HL-60 (cell line): ENCODE measurements around the gene VPS18.

Experiments used
- DNase-seq, 2 experiments: peaks; one replicate each; pipeline ENCODE4 v3.0.0-alpha.2; 2010 to 2020; ENCODE audit warnings: low read depth in 1 of 2, low spot score in 1 of 2
- H3K27ac ChIP-seq: fragments of 250-450 bp; sonication (Bioruptor Pico); replicated peaks from 2 replicates; pipeline ENCODE4 v1.5.1; 2020; ENCODE audit warnings: mild to moderate bottlenecking, moderate library complexity
- H3K27me3 ChIP-seq: fragments of 250-450 bp; sonication (Bioruptor Pico); 2 replicates; pipeline ENCODE4 v1.5.1; 2021; ENCODE audit warnings: mild to moderate bottlenecking, moderate library complexity; ENCODE audit not compliant: insufficient read depth, poor library complexity, severe bottlenecking
- H3K4me3 ChIP-seq: replicated peaks from 2 replicates; pipeline ENCODE4 v1.5.1; 2011; ENCODE audit warnings: mild to moderate bottlenecking, control low read depth, low read length; ENCODE audit not compliant: insufficient read depth
- CTCF ChIP-seq: IDR thresholded peaks from one replicate; pipeline ENCODE4 v1.5.1; 2011; ENCODE audit warnings: low read length, control low read depth, inconsistent platforms; ENCODE audit not compliant: insufficient read depth
- GABPA ChIP-seq: IDR thresholded peaks from 2 replicates; pipeline ENCODE4 v1.6.1; 2012; ENCODE audit warnings: low read depth
- POLR2AphosphoS5 ChIP-seq: IDR thresholded peaks from 2 replicates; pipeline ENCODE4 v1.6.1; 2012; ENCODE audit warnings: low read depth
- REST ChIP-seq: IDR thresholded peaks from 2 replicates; pipeline ENCODE4 v1.6.1; 2012; ENCODE audit warnings: low read depth; ENCODE audit not compliant: insufficient replicate concordance
- SPI1 ChIP-seq: IDR thresholded peaks from 2 replicates; pipeline ENCODE4 v1.6.1; 2012; ENCODE audit warnings: low read depth, mild to moderate bottlenecking, borderline replicate concordance

Gene VPS18

GRCh38 chr15:40911141-40911540 is 16.9 kb downstream of the VPS18 start:
- Histone ChIP-seq H3K27ac (peak overlapping the region; percentile 35), H3K4me3 (no peak overlapping the region), H3K27me3 (no peaks in the 10 kb centered on the region)
- TF ChIP-seq GABPA: no peak
- TF ChIP-seq SPI1: no peak
- no peak for TF ChIP-seq REST
- no peak for TF ChIP-seq CTCF
- no peak for TF ChIP-seq POLR2AphosphoS5
- DNase-seq: no peak

GRCh38 chr15:40911693-40912092 is 17.4 kb downstream of the VPS18 start:
- Histone ChIP-seq H3K27me3 (no peaks in the 10 kb centered on the region), H3K27ac (no peak overlapping the region), H3K4me3 (no peak overlapping the region)
- no peak for DNase-seq
- TF ChIP-seq CTCF (no peak), SPI1 (no peak), GABPA (no peak), POLR2AphosphoS5 (no peak), REST (no peak)

GRCh38 chr15:40912478-40912877 is 18.2 kb downstream of the VPS18 start:
- no peak for DNase-seq
- no peaks in the 10 kb centered on the region for H3K27me3 ChIP-seq
- H3K27ac ChIP-seq: no peak overlapping the region
- H3K4me3 ChIP-seq: no peak overlapping the region
- TF ChIP-seq REST (no peak), SPI1 (no peak), CTCF (no peak)
